T-helper 2 cell treated with Interferon-gamma antibody and Interleukin-4, amounts not matched to agents 100 ng/mL and 5 ng/mL, for 36 hours (primary cell): ENCODE measurements around the gene XPNPEP2. TPM values are rescaled to one million over a fixed set of nuclear protein-coding genes. Genes with fewer than 3 reads are reported as not detected.
"Not testable (repeated sequence)": the region's sequence is repeated elsewhere in the genome, so short reads cannot be mapped to it uniquely, and the experiment has no call there.

Source experiments
- intact Hi-C: fragments of 100-400 bp; cut with micrococcal nuclease; formaldehyde crosslinking; loops from one replicate; pipeline ENCODE4 v1.15.1; 2023
- total RNA-seq: library from RNA; stranded (reverse); gene quantifications from 2 replicates; pipeline ENCODE4 v1.2.3, GENCODE V29; 2022

XPNPEP2 gene
- total RNA-seq, 1 donor from 2014 or later = 0.48 TPM

GRCh38 chrX:129719268-129719667, 19.5 kb upstream of the XPNPEP2 start:
- intact Hi-C loops = no loop called here

GRCh38 chrX:129719931-129720530, 18.7 kb upstream of the XPNPEP2 start:
- intact Hi-C loops = loop anchor here (10.0 kb wide), 1 partner anchor 65 kb away; the partner anchor contains the start of gene APLN

GRCh38 chrX:129720741-129721140, 18.0 kb upstream of the XPNPEP2 start:
- intact Hi-C loops = loop anchor here (10.0 kb wide), 1 partner anchor 66 kb away; the partner anchor contains the start of gene APLN

DNA sequence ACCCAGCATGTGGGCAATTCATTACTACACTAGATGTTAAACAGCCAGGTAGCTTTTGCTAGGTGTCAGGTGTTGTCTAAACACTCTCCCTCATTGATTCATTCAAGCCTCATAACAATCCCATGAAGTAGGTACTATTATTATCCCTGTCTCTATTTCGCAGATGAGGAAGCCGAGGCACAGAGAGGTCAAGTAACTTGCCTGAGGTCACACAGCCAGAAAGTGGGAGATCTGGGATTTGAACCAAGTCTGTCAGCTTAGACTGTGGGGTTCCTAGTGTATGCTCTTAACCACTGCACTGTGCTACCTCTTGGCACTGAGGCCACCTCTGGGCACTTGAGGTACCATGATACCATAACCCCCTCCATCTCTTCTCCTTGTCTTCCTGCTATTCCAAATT, 17.4 kb upstream of the XPNPEP2 start:
- intact Hi-C loops = loop anchor here (10.0 kb wide), 1 partner anchor 67 kb away; the partner anchor contains the start of gene APLN

DNA sequence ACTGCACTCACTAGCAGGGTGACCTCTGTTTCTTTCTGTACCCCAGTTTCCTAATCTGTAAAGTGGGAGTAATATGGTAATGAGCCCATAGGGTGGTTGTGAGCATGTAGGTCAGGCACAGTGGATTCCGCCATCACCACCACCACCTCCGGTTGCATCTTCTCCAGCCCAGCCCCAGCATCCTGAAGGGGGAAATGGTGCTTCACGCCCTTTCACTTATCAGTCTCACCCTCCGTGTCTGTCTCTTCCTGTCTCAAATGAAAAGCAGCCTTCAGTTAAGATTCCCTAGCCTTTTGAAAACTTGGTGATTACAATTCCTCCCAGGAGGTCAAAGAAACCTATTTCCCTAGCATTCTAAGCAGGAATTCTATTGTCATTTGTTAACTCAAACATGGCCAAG, 16.9 kb upstream of the XPNPEP2 start:
- intact Hi-C loops = loop anchor here (10.0 kb wide), 1 partner anchor 67 kb away; the partner anchor contains the start of gene APLN

DNA sequence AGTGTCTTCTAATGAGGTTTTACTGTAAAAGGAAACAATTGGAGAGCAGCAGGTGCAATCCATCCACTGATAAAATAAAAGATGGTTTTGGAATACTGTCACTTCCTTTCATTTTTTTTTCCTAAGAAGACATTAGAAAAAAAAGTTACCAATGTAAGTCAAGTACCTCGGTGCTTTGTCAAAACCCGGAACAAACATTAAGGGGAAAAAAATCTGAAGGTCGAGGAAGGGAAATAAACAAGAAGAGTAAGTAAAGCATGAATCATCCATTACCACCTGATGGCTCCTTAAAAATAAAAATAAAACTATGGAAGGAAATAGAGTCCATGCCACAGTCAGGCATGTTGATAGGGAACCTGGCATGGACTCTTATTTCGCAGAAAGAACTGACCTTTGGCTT, 15.3 kb upstream of the XPNPEP2 start:
- intact Hi-C loops = loop anchor here (10.0 kb wide), 1 partner anchor 69 kb away; the partner anchor contains the start of gene APLN

- intact Hi-C loops = loop anchor here (10.0 kb wide), 1 partner anchor 70 kb away; the partner anchor contains the start of gene APLN
Measured at GRCh38 chrX:129724754-129725153, 14.0 kb upstream of the XPNPEP2 start.

DNA sequence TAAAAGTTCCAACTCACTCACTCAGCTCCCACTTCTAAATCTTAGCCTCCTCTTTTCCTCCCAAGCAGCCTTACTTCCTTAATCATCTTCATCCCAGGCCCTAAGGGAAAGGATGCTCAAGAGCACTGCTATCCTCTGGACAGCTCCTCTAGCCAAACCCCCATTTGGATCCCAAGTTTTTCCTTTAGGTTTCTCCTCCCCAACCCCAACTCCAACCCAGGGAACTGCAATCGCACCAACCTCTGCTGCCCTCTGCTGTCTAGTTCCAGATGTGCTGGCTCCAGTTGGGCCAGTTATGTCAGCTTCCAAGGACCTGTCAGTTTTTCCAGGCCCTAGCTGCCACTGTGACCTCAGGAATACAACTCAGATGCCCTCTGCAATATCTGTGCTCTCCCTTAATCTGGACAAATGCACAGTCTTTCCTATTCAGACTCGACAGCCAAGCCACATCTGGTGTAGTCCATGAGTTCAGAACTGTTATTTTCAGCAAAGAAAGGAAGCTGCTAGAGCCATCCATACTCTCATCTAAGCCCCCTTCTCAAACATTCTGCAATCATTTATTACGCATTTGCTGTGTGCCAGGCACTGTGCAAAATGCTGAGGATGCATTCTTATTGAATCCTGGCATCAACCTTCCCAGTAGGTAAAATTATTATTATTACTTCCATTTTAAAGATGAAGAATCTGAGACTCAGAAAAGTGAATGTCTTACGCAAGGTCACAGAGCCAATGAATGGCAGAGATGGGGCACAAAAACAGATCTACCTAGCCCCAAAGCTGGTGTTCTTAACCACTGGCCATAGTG, 12.3 kb upstream of the XPNPEP2 start:
- intact Hi-C loops = loop anchor here (10.0 kb wide), 1 partner anchor 72 kb away; the partner anchor contains the start of gene APLN

GRCh38 chrX:129728061-129728460, 10.7 kb upstream of the XPNPEP2 start:
- intact Hi-C loops = loop anchor here (10.0 kb wide), 1 partner anchor 73 kb away; the partner anchor contains the start of gene APLN

DNA sequence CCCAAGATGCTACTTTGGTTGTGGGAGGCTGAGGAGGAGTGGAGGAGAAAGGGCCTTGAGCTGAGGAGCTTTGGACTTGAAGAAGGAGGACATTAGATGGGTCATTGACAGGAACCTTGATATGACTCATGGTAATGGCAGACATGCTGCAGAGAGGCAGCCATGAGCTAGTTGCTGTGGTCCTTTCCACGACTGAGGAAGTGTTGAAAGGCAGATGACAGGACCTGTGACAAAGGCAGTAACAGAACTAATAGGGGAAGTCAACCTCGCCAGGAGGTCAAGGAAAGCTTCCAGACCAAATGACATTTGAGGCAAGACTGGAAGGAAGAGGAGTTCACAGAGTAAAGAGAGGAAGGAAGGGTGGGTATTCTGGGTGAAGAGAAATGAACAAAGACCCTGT, 7.6 kb upstream of the XPNPEP2 start:
- intact Hi-C loops = no loop called here

GRCh38 chrX:129732857-129733256, 5.9 kb upstream of the XPNPEP2 start:
- intact Hi-C loops = no loop called here

- intact Hi-C loops = no loop called here
Measured at GRCh38 chrX:129733335-129733734, 5.4 kb upstream of the XPNPEP2 start.

- intact Hi-C loops = no loop called here
Measured at GRCh38 chrX:129736491-129736890, 2.3 kb upstream of the XPNPEP2 start.

- intact Hi-C loops = no loop called here
Measured at GRCh38 chrX:129737916-129738315, 863 bp upstream of the XPNPEP2 start.

- intact Hi-C loops = no loop called here
Measured at GRCh38 chrX:129739578-129739977, 799 bp downstream of the XPNPEP2 start.

- intact Hi-C loops = no loop called here
Measured at GRCh38 chrX:129741880-129742758, 3.3 kb downstream of the XPNPEP2 start.

GRCh38 chrX:129742759-129743152, 4.0 kb downstream of the XPNPEP2 start:
- intact Hi-C loops = not testable (repeated sequence)

- intact Hi-C loops = loop anchor here (2.0 kb wide), 1 partner anchor 15 kb away; no protein-coding TSS in a partner anchor
Measured at GRCh38 chrX:129743821-129744220, 5.0 kb downstream of the XPNPEP2 start.

- intact Hi-C loops = loop anchor here (2.0 to 5.0 kb wide), 2 partner anchors 14 to 37 kb away; no protein-coding TSS in a partner anchor
Measured at GRCh38 chrX:129744861-129745321, 6.1 kb downstream of the XPNPEP2 start.

- intact Hi-C loops = loop anchor here (5.0 kb wide), 1 partner anchor 35 kb away; no protein-coding TSS in a partner anchor
Measured at GRCh38 chrX:129746557-129747470, 8.0 kb downstream of the XPNPEP2 start.
